Chondrocyte (in vitro differentiated cells): Measurements from ENCODE around the gene NUP42. TPM values are rescaled to one million over a fixed set of nuclear protein-coding genes. Genes with fewer than 3 reads are reported as not detected.
A peak's percentile ranks its signal among the peaks of the same experiment; 100 is the strongest.
"Not testable (repeated sequence)": the region's sequence is repeated elsewhere in the genome, so short reads cannot be mapped to it uniquely, and the experiment has no call there.

Source experiments
- DNase-seq: peaks from one replicate; pipeline ENCODE4 v3.0.0; 2021; ENCODE audit warnings: mixed read lengths, low spot score
- H3K27ac Mint-ChIP-seq: one replicate; pipeline ENCODE4 v1.8.0; 2021; ENCODE audit warnings: mild to moderate bottlenecking, moderate library complexity, mixed read lengths; ENCODE audit not compliant: unreplicated experiment
- H3K27me3 Mint-ChIP-seq: 2 replicates; pipeline ENCODE4 v1.8.0; 2021; ENCODE audit warnings: low read depth, mixed read lengths
- H3K36me3 Mint-ChIP-seq: 2 replicates; pipeline ENCODE4 v1.8.0; 2021; ENCODE audit warnings: low read depth, mixed read lengths
- H3K4me1 Mint-ChIP-seq: 2 replicates; pipeline ENCODE4 v1.8.0; 2021; ENCODE audit warnings: low read depth, mild to moderate bottlenecking, mixed read lengths
- H3K4me3 Mint-ChIP-seq: one replicate; pipeline ENCODE4 v1.8.0; 2021; ENCODE audit warnings: mild to moderate bottlenecking, moderate library complexity, mixed read lengths; ENCODE audit not compliant: unreplicated experiment
- H3K9me3 Mint-ChIP-seq: 2 replicates; pipeline ENCODE4 v1.8.0; 2021; ENCODE audit warnings: low read depth, mixed read lengths
- CTCF ChIP-seq: fragments of 200-600 bp; sonication (generic); IDR thresholded peaks from 2 replicates; pipeline ENCODE4 v1.5.0; 2021; ENCODE audit warnings: antibody characterized with exemption, mild to moderate bottlenecking, moderate library complexity
- total RNA-seq: library from RNA; stranded (reverse); gene quantifications from 3 replicates; pipeline ENCODE4 v1.2.1, GENCODE V29; 2021

Gene NUP42
- total RNA-seq, 1 donor from 2014 or later = 22.4 TPM

GRCh38 chr7:23185980-23186379 lies 4.1 kb downstream of the NUP42 start:
- no peak for TF ChIP-seq CTCF
- H3K4me3 Mint-ChIP-seq = no peak overlapping the region
- H3K4me1 Mint-ChIP-seq = peaks cover 22% of the 10 kb centered on the region
- H3K36me3 Mint-ChIP-seq = peaks cover 13% of the 10 kb centered on the region
- H3K9me3 Mint-ChIP-seq = no peaks in the 10 kb centered on the region
- no peak for DNase-seq
- no peaks in the 10 kb centered on the region for H3K27me3 Mint-ChIP-seq
- peak overlapping the region; percentile 2 for H3K27ac Mint-ChIP-seq

- no peak for TF ChIP-seq CTCF
- H3K36me3 Mint-ChIP-seq = peaks cover 21% of the 10 kb centered on the region
- no peaks in the 10 kb centered on the region for H3K9me3 Mint-ChIP-seq
- no peak for DNase-seq
- H3K27ac Mint-ChIP-seq = no peak overlapping the region
- H3K4me3 Mint-ChIP-seq = no peak overlapping the region
- H3K4me1 Mint-ChIP-seq = no peaks in the 10 kb centered on the region
- H3K27me3 Mint-ChIP-seq = no peaks in the 10 kb centered on the region
Observed at GRCh38 chr7:23191022-23191421, 9.2 kb downstream of the NUP42 start.

GRCh38 chr7:23193650-23194227 lies 11.9 kb downstream of the NUP42 start:
- H3K4me1 Mint-ChIP-seq, H3K4me3 Mint-ChIP-seq, DNase-seq, H3K27ac Mint-ChIP-seq, H3K27me3 Mint-ChIP-seq, H3K9me3 Mint-ChIP-seq: not testable (repeated sequence)
- peaks cover 21% of the 10 kb centered on the region for H3K36me3 Mint-ChIP-seq

- H3K4me3 Mint-ChIP-seq = no peak overlapping the region
- no peak for TF ChIP-seq CTCF
- H3K27ac Mint-ChIP-seq = peak overlapping the region; percentile 77
- DNase-seq = no peak
- H3K27me3 Mint-ChIP-seq = no peaks in the 10 kb centered on the region
- peaks cover 6% of the 10 kb centered on the region for H3K4me1 Mint-ChIP-seq
- H3K36me3 Mint-ChIP-seq = peaks cover 22% of the 10 kb centered on the region
- H3K9me3 Mint-ChIP-seq = no peaks in the 10 kb centered on the region
Observed at GRCh38 chr7:23196306-23196705, 14.5 kb downstream of the NUP42 start.

GRCh38 chr7:23197745-23198144 lies 15.9 kb downstream of the NUP42 start:
- H3K36me3 Mint-ChIP-seq = peaks cover 22% of the 10 kb centered on the region
- not testable (repeated sequence) for H3K4me3 Mint-ChIP-seq, H3K27me3 Mint-ChIP-seq, H3K27ac Mint-ChIP-seq, H3K4me1 Mint-ChIP-seq, DNase-seq, H3K9me3 Mint-ChIP-seq

GRCh38 chr7:23200331-23200730 lies 18.5 kb downstream of the NUP42 start:
- Mint-ChIP-seq H3K36me3 (peaks cover 19% of the 10 kb centered on the region), H3K27ac (no peak overlapping the region), H3K4me3 (no peak overlapping the region), H3K9me3 (no peaks in the 10 kb centered on the region), H3K4me1 (peaks cover 6% of the 10 kb centered on the region), H3K27me3 (no peaks in the 10 kb centered on the region)
- DNase-seq = no peak
- no peak for TF ChIP-seq CTCF
